Thyroid gland (tissue), 4 donors: ENCODE results near the gene IGSF23. TPM values are rescaled to one million over a fixed set of nuclear protein-coding genes. Genes with fewer than 3 reads are reported as not detected.

Experiments
- DNase-seq, 2 donors: peaks; one replicate each; pipeline ENCODE4 v3.0.0-alpha.2; 2019
- H3K27ac ChIP-seq, 3 donors: fragments of 200-600 bp; sonication (generic); 1 replicate in 2 of 3; 2 replicates in 1 of 3; pipeline ENCODE4 v1.5.1; 2016 to 2019; ENCODE audit warnings: mild to moderate bottlenecking in 1 of 3, moderate library complexity in 1 of 3
- H3K27me3 ChIP-seq: fragments of 200-600 bp; sonication (generic); one replicate; pipeline ENCODE4 v1.5.1; 2019
- H3K36me3 ChIP-seq, 2 donors: fragments of 200-600 bp; sonication (generic); one replicate each; pipeline ENCODE4 v1.5.1; 2016 to 2019
- H3K4me1 ChIP-seq, 2 donors: fragments of 200-600 bp; sonication (generic); one replicate each; pipeline ENCODE4 v1.5.1; 2017 to 2019
- H3K4me3 ChIP-seq, 3 donors: fragments of 200-600 bp; sonication (generic); replicated peaks in 1 of 3; 1 replicate in 2 of 3; 2 replicates in 1 of 3; pipeline ENCODE4 v1.5.1; 2016; ENCODE audit warnings: mild to moderate bottlenecking in 1 of 3
- H3K9me3 ChIP-seq: fragments of 200-600 bp; sonication (generic); one replicate; pipeline ENCODE4 v1.5.1; 2017
- POLR2A ChIP-seq, 2 donors: fragments of 450-650 bp; IDR thresholded peaks; one replicate each; pipeline ENCODE4 v1.6.1; 2017; ENCODE audit warnings: antibody characterized with exemption in 2 of 2, mild to moderate bottlenecking in 2 of 2, moderate library complexity in 1 of 2
- WGBS, 2 donors: methylation state at CpG; one replicate each; pipeline ENCODE4 v1.1.5; 2017; 5-methylcytosine and 5-hydroxymethylcytosine counted together
- intact Hi-C: fragments of 100-400 bp; cut with DNase I; formaldehyde crosslinking; loops from one replicate; pipeline ENCODE4 v1.15.1; 2023
- total RNA-seq, 4 donors: library from RNA; depleted of rRNA; stranded (reverse); fragments of >200 nt; gene quantifications; one replicate each; pipeline ENCODE4 v1.2.3, GENCODE V29; 2016
- TF ChIP-seq, protein P1 (sequence below), 6 experiments: fragments of 200-600 bp in 3 of 6; fragments of 450-650 bp in 3 of 6; sonication (generic) in 3 of 6; IDR thresholded peaks; one replicate each; pipeline ENCODE4 v1.5.1; 2016 to 2019; ENCODE audit warnings: antibody characterized with exemption in 6 of 6, mild to moderate bottlenecking in 2 of 6, inconsistent platforms in 1 of 6, moderate library complexity in 1 of 6

The IGSF23 gene
- total RNA-seq, 4 donors from 2014 or later = not detected

DNA sequence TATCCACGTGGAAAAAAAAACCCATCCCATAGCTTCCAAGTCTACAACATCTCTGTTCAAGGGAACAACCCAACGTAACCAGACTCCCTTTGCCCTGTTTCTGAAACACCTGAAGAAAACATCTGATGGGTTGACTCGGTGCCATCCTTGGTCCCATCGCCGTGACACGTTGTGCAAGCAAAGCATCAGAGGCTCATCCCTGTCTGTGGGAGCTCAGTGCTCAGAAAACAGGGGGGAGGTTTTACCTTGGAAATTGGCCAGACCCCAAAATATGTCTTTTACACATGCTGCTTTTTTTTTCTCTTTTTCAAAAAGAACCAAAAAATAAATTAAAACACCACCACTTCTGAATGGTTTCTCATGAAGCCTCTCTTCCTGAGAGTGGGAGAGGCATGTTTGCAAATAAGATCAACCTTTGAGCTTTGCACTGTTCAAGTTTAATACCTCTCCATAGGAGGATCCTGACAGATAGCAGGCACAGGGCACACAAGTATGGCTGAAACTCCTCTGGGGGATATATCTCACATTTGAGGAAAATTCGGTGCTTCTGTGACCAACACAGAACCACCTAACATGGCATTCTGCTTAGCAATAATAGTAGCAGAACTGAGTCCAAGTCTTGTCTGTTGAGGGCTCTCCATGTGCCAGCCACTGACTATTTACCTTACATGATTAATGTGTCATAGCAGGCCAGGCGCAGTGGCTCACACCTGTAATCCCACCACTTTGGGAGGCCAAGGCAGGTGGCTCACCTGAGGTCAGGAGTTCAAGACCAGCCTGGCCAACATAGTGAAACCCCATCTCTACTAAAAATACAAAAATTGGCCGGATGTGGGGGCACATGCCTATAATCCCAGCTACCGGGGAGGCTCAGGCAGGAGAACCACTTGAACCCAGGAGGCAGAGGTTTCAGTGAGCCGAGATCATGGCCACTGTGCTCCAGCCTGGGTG is 23.4 kb downstream of the IGSF23 start:
- H3K9me3 ChIP-seq = no peaks in the 10 kb centered on the region
- no peak for DNase-seq
- TF ChIP-seq, protein P1, sequence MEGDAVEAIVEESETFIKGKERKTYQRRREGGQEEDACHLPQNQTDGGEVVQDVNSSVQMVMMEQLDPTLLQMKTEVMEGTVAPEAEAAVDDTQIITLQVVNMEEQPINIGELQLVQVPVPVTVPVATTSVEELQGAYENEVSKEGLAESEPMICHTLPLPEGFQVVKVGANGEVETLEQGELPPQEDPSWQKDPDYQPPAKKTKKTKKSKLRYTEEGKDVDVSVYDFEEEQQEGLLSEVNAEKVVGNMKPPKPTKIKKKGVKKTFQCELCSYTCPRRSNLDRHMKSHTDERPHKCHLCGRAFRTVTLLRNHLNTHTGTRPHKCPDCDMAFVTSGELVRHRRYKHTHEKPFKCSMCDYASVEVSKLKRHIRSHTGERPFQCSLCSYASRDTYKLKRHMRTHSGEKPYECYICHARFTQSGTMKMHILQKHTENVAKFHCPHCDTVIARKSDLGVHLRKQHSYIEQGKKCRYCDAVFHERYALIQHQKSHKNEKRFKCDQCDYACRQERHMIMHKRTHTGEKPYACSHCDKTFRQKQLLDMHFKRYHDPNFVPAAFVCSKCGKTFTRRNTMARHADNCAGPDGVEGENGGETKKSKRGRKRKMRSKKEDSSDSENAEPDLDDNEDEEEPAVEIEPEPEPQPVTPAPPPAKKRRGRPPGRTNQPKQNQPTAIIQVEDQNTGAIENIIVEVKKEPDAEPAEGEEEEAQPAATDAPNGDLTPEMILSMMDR (IDR thresholded peaks at IDR 0.05) = no peak
- no peak for TF ChIP-seq POLR2A (IDR thresholded peaks at IDR 0.05)
- intact Hi-C loops = no loop called here
- WGBS, 2 donors = 79 to 82% methylated on average over 11 of the region's 11 CpGs
- no peaks in the 10 kb centered on the region for H3K36me3 ChIP-seq
- H3K27ac ChIP-seq = no peak overlapping the region
- H3K4me3 ChIP-seq = no peak overlapping the region
- no peaks in the 10 kb centered on the region for H3K27me3 ChIP-seq
- H3K4me1 ChIP-seq = peaks cover 0 to 7% of the 10 kb centered on the region in 2 donors

DNA sequence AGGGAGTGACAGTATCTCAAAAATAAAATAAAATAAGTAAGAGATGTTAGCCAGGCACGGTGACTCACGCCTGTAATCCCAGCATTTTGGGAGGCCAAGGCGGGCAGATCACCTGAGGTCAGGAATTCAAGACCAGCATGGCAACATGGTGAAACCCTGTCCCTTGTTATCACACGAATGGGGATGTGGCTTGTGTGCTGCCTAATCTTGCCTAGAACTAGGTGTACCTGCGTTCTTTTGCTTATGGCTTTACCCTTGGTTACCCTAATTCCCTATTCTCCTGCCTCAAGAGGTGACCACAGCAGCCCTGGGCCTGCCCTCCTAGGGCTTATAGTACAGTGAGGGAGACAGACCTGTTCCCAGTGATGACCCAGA is 24.0 kb downstream of the IGSF23 start:
- Histone ChIP-seq H3K4me1 (peaks cover 0 to 7% of the 10 kb centered on the region in 2 donors), H3K4me3 (no peak overlapping the region), H3K27me3 (no peaks in the 10 kb centered on the region), H3K36me3 (no peaks in the 10 kb centered on the region), H3K9me3 (no peaks in the 10 kb centered on the region), H3K27ac (no peak overlapping the region)
- 89 to 97% methylated on average over 5 of the region's 5 CpGs for WGBS, 2 donors
- intact Hi-C loops = no loop called here
- TF ChIP-seq, protein P1 (IDR thresholded peaks at IDR 0.05) = no peak
- TF ChIP-seq POLR2A (IDR thresholded peaks at IDR 0.05) = no peak
- no peak for DNase-seq

DNA sequence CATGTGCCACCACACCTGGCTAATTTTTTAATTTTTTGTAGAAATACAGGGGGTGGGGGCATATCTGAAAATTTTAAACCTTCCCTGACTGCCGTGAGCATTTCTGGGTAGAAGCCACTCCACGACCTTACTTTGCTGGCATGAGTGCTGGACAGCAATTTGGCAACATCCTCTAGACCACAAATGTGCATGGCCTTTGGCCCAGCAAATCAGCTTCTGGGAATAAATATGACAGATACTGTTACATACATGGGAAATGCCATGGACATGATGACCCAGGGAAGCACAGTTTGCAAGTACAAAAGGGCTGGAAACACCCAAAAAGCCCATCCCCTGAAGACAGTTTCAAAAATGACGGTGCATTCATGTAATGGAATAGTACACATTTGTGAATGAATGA is 27.2 kb downstream of the IGSF23 start:
- no peaks in the 10 kb centered on the region for H3K27me3 ChIP-seq
- intact Hi-C loops = no loop called here
- 85 to 92% methylated on average over 3 of the region's 3 CpGs for WGBS, 2 donors

DNA sequence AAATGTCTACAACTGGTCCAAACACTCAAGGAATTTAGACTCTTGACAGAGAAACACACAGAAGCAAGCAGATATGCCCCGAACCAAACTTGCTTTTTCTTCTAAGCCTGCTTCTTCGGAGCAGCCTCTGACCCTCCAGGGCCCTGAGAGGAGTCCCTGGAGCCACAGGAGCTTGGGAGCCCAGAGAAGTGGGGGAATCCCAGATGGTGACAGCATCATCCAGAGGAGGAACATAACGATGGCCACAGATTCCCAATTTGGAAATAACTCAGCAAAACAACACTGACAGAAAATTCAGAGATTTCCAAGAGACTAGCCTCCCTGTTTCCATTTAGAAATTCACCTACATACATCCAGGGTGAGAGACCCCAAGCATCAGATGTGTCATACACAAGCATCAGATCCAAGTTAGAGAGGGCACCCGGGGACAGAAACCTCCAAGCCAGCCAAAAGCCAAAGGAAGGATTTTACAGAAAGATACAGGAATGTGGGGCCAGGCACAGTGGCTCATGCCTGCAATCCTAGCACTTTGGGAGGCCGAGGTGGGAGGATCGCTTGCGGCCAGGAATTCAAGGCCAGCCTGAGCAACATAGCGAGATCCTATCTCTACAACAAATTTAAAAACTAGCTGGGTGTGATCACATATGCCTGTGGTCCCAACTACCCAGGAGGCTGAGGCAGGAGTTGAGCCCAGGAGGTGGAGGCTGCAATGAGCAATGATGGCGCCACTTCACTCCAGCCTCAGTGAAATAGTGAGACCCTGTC is 28.3 kb downstream of the IGSF23 start:
- H3K27me3 ChIP-seq = no peaks in the 10 kb centered on the region
- H3K36me3 ChIP-seq = no peaks in the 10 kb centered on the region
- TF ChIP-seq, protein P1 (IDR thresholded peaks at IDR 0.05) = no peak
- no peak for TF ChIP-seq POLR2A (IDR thresholded peaks at IDR 0.05)
- no peak overlapping the region for H3K27ac ChIP-seq
- DNase-seq = no peak
- intact Hi-C loops = no loop called here
- H3K4me3 ChIP-seq = no peak overlapping the region
- H3K4me1 ChIP-seq = peaks cover 0 to 11% of the 10 kb centered on the region in 2 donors
- 77 to 81% methylated on average over 9 of the region's 9 CpGs for WGBS, 2 donors
- H3K9me3 ChIP-seq = no peaks in the 10 kb centered on the region

More for the DNA sequence above, 27.2 kb downstream of the IGSF23 start:
- Histone ChIP-seq H3K27ac (no peak overlapping the region), H3K4me1 (peaks cover 0 to 7% of the 10 kb centered on the region in 2 donors), H3K36me3 (no peaks in the 10 kb centered on the region), H3K9me3 (no peaks in the 10 kb centered on the region), H3K4me3 (no peak overlapping the region)
- DNase-seq = no peak
- TF ChIP-seq, protein P1 (IDR thresholded peaks at IDR 0.05) = no peak
- TF ChIP-seq POLR2A (IDR thresholded peaks at IDR 0.05) = no peak
